ENCODE data around the gene WNT4. TPM values are rescaled to one million over a fixed set of nuclear protein-coding genes. Genes with fewer than 3 reads are reported as not detected.

The WNT4 gene
- total RNA-seq, 2 experiments from 2014 or later: not detected

DNA sequence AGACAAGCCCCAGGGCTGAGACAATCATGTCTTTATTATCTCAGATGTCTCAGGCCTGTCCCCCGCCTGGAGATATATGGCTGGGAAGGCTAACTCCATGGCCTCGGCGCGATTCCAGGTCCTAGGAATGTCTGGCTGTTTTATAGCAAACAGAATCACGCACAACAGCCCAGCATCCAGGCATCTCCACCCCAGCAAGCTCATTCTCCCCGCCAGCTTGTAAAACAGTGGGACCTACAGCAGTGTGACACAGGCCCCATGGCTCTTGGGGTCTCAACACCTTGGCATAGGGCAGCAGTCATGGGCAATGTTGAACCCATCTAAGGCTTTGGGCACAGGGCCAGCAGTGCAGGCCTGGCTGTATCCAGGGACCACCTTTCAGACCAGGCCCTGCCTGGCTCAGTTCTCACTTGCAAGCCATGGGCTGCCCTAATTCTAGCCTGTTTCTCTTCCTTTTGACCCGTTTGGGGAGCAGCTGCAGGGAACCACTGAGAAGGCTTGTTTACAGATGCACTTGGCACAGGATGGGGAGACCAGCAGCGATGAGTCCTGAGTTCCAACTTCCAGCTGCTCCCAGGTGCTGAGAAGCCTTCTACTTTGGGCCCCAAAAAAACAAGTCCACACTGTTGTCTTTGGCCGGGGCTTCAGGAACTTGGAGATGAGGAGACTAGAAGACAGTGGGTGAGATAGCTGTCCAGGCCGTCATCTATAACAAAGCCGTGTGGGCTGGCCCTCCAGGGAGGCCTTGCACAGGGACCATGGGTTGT lies 34.4 kb downstream of the WNT4 start:
- Mint-ChIP-seq H3K27me3 (no peaks in the 10 kb centered on the region), H3K9me3 (no peaks in the 10 kb centered on the region), H3K27ac (peak overlapping the region; percentile 15), H3K4me3 (no peak overlapping the region), H3K4me1 (peaks cover 41% of the 10 kb centered on the region), H3K36me3 (ENCODE audit: low read depth) (peaks cover 60% of the 10 kb centered on the region)
- DNase-seq: no peak
- POLR2A ChIA-PET: interaction anchor here (0.7 kb wide), 1 partner anchor 10 kb away, joined by 4 read pairs; no protein-coding TSS in a partner anchor
- CTCF ChIA-PET: interaction anchor here (0.5 to 1.5 kb wide), 5 partner anchors 9 to 542 kb away, joined by 3 to 4 read pairs (median 3); no protein-coding TSS in a partner anchor

DNA sequence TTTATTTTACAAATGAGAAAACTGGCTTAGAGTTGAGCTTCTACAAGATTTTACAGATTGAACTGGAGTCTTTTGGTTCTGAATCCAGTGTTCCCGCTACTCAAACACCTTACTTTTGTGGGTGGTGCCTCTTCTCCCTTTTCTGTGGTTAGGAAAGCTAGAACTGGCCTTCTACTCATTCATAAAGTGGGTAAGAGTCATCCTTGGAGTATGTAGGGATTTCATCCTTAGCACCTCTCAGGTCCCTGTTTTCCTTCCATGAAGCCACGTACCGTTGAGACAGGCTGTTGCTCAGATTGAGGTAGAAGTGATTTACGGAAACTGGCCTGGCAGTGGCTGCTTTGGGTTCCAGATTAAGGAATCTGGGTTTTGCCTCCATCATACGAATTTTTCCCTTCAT lies 35.8 kb downstream of the WNT4 start:
- ChIA-PET POLR2A (no interaction called here), CTCF (interaction anchor here (0.5 to 1.5 kb wide), 3 partner anchors 14 to 322 kb away, joined by 3 to 4 read pairs (median 3); no protein-coding TSS in a partner anchor)
- Mint-ChIP-seq H3K27me3 (no peaks in the 10 kb centered on the region), H3K4me1 (peaks cover 49% of the 10 kb centered on the region), H3K27ac (no peak overlapping the region), H3K4me3 (no peak overlapping the region), H3K36me3 (ENCODE audit: low read depth) (peaks cover 63% of the 10 kb centered on the region), H3K9me3 (no peaks in the 10 kb centered on the region)
- no peak for DNase-seq

DNA sequence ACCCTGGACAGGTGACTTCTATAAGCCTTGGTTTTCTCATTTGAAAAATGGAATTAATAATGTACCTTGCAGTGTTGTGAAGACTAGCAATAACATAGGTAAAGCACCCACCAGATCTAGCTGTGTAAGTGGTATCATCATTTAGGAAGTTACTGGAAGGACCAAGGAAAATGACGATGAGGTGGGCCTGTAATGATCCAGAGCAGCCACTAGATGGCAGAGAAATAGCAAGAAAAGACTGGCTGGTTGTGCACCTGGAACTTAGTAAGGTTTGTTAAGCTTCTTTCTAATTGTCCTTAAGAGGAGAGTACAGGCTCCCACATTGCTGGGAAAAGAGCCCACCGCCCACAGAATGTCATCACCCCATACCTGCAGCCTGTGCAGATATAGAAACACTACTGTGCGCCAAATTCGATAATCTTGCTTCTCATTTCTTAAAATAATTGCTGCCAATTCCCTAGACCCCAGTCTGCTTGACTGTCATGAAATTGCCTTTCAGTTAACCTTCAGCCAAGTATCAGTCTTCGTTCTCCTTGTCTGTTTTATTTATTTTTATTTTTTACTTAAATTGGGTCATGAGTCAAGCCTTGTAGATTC lies 37.2 kb downstream of the WNT4 start:
- Mint-ChIP-seq H3K36me3 (ENCODE audit: low read depth) (peaks cover 63% of the 10 kb centered on the region), H3K27me3 (no peaks in the 10 kb centered on the region), H3K4me3 (no peak overlapping the region), H3K27ac (peak overlapping the region; percentile 92), H3K4me1 (peaks cover 60% of the 10 kb centered on the region), H3K9me3 (no peaks in the 10 kb centered on the region)
- POLR2A ChIA-PET: no interaction called here
- peak; percentile 47 for DNase-seq
- CTCF ChIA-PET: interaction anchor here (0.6 to 1.5 kb wide), 7 partner anchors 9 to 74 kb away, joined by 3 to 5 read pairs (median 3); no protein-coding TSS in a partner anchor

DNA sequence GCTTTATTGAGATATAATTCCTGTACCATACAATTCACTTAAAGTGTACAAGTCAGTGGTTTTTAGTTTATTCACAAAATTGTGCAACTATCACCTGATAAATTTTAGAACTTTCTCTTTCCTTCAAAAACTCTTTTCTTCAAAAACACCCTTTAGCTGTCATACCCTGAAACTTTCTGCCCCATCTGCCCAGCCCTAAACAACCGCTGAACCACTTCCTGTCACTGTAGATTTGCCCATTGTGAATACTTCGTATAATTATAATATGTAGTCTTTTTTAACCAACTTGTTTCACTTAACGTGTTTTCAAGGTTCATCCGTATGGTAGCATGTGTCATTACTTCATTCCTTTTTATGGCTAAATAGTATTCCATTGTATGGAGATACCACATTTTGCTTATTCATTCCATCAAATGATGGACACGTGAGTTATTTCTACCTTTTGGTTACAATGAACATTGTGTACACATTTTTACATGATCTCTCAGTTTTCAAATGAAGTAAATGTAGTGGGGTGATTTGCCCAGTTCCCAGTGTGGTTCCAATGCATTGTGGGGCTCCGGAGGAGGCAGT lies 37.9 kb downstream of the WNT4 start:
- CTCF ChIA-PET: interaction anchor here (0.8 to 1.5 kb wide), 8 partner anchors 10 to 311 kb away, joined by 3 to 6 read pairs (median 3); no protein-coding TSS in a partner anchor
- DNase-seq: peak; percentile 80
- no peaks in the 10 kb centered on the region for H3K9me3 Mint-ChIP-seq
- H3K36me3 Mint-ChIP-seq (ENCODE audit: low read depth): peaks cover 70% of the 10 kb centered on the region
- H3K27me3 Mint-ChIP-seq: no peaks in the 10 kb centered on the region
- H3K27ac Mint-ChIP-seq: peak overlapping the region; percentile 92
- peak overlapping the region; percentile 31 for H3K4me3 Mint-ChIP-seq
- peaks cover 68% of the 10 kb centered on the region for H3K4me1 Mint-ChIP-seq
- POLR2A ChIA-PET: no interaction called here

DNA sequence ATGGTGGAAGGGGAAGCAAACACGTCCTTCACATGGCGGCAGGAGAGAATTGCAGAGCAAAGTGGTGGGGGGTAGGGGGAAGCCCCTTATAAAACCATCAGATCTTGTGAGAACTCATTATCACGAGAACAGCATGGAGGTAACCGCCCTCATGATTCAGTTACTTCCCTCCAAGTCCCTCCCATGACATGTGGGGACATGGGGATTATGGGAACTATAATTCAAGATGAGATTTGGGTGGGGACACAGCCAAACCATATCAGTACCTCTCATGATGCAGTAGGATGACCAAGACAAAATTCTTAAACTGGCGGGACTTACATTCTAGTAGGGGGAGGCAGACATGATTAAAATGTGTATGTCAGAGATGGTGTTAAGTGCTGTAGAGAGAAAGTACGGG lies 38.8 kb downstream of the WNT4 start:
- Mint-ChIP-seq H3K27ac (peak overlapping the region; percentile 92), H3K9me3 (no peaks in the 10 kb centered on the region), H3K27me3 (no peaks in the 10 kb centered on the region), H3K4me3 (peak overlapping the region; percentile 31), H3K36me3 (ENCODE audit: low read depth) (peaks cover 75% of the 10 kb centered on the region), H3K4me1 (peaks cover 74% of the 10 kb centered on the region)
- ChIA-PET POLR2A (no interaction called here), CTCF (interaction anchor here (0.9 to 1.4 kb wide), 3 partner anchors 12 to 312 kb away, joined by 3 to 4 read pairs (median 3); no protein-coding TSS in a partner anchor)
- DNase-seq: no peak

DNA sequence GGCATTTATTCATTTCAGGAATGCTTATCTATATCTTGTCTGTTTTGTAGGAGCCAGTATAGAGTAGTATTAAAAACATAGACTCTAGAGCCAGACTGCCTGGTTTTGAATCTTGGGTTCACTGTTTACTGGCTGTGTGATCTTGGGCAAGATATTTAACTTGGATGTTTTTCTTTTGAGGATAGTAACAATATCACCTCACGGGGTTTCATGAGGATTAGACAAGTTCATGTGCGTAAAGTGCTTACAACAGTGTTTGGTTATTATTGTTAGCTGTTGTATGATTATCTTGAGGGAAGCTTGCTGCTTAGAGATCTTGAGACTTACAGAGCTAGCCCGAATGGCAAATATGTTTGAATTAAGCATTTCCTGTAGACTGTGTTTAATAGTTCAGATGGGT lies 40.2 kb downstream of the WNT4 start:
- peaks cover 81% of the 10 kb centered on the region for H3K4me1 Mint-ChIP-seq
- H3K27me3 Mint-ChIP-seq: no peaks in the 10 kb centered on the region
- CTCF ChIA-PET: interaction anchor here (1.0 to 1.1 kb wide), 2 partner anchors 13 to 79 kb away, joined by 3 to 4 read pairs; no protein-coding TSS in a partner anchor
- H3K27ac Mint-ChIP-seq: peak overlapping the region; percentile 92
- H3K36me3 Mint-ChIP-seq (ENCODE audit: low read depth): peaks cover 76% of the 10 kb centered on the region
- DNase-seq: no peak
- no peak overlapping the region for H3K4me3 Mint-ChIP-seq
- POLR2A ChIA-PET: no interaction called here
- no peaks in the 10 kb centered on the region for H3K9me3 Mint-ChIP-seq

DNA sequence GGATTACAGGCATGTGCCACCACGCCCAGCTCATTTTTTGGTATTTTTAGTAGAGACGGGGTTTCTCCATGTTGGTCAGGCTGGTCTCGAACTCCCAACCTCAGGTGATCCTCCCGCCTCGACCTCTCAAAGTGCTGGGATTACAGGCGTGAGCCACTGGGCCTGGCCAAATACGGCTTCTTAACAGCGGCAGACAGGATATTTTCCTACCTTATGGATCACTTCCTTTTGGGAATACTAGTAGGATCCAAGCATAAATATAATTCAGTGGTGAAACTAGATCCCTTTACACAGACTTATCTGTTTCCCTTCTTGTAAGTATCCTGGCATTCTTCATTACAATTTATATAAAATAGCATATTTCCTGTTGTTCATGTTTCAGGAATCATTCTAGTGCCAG lies 40.9 kb downstream of the WNT4 start:
- Mint-ChIP-seq H3K27me3 (no peaks in the 10 kb centered on the region), H3K36me3 (ENCODE audit: low read depth) (peaks cover 81% of the 10 kb centered on the region), H3K27ac (no peak overlapping the region), H3K9me3 (no peaks in the 10 kb centered on the region), H3K4me1 (peaks cover 85% of the 10 kb centered on the region), H3K4me3 (no peak overlapping the region)
- ChIA-PET POLR2A (no interaction called here), CTCF (interaction anchor here (0.9 kb wide), 1 partner anchor 24 kb away, joined by 3 read pairs; no protein-coding TSS in a partner anchor)
- DNase-seq: no peak

DNA sequence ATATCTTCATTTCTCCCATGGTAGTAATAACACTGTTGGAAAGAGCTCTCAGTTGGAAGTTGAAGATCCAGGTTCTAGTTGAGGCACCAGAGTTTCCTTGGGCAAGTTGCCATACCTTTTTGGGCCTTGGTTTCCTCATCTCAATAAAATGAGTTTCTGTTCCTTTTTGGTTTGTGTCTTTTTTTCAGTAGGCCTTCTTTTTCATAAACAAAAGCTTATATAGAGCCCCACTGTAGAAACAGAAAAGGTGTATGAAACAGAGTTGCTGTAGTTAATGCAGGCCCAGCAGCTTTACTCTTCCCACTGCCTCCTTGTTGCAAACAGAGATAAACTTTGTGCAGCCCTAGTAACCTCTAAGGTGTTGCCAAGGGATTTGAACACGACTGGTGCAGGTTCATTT lies 41.7 kb downstream of the WNT4 start:
- Mint-ChIP-seq H3K4me3 (no peak overlapping the region), H3K27ac (peak overlapping the region; percentile 65), H3K36me3 (ENCODE audit: low read depth) (peaks cover 82% of the 10 kb centered on the region), H3K27me3 (no peaks in the 10 kb centered on the region), H3K9me3 (no peaks in the 10 kb centered on the region), H3K4me1 (peaks cover 79% of the 10 kb centered on the region)
- ChIA-PET POLR2A (no interaction called here), CTCF (interaction anchor here (0.7 to 2.0 kb wide), 3 partner anchors 20 to 315 kb away, joined by 3 to 4 read pairs (median 3); no protein-coding TSS in a partner anchor)
- no peak for DNase-seq

DNA sequence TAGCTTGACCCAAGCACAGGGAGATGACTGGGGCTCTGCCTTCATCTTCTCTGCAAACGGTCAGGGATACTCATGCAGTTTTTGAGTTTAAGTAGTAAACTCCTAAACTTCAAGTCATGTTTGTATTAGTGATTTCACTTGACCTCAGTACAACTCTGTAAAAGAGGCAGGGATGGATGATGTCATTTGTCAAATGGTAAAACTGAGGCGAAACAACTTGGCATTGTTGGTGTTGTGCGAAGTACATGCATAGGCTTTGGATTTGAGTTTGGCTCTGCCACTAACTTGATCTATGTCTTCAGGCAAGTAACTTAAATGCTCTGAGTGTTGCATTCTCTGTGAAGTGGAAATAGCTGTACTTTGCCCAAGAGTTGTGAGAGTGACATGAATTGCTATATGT lies 42.7 kb downstream of the WNT4 start:
- POLR2A ChIA-PET: no interaction called here
- H3K9me3 Mint-ChIP-seq: no peaks in the 10 kb centered on the region
- no peak for DNase-seq
- H3K36me3 Mint-ChIP-seq (ENCODE audit: low read depth): peaks cover 79% of the 10 kb centered on the region
- no peak overlapping the region for H3K27ac Mint-ChIP-seq
- H3K4me3 Mint-ChIP-seq: no peak overlapping the region
- peaks cover 70% of the 10 kb centered on the region for H3K4me1 Mint-ChIP-seq
- CTCF ChIA-PET: interaction anchor here (0.6 to 2.0 kb wide), 3 partner anchors 9 to 75 kb away, joined by 3 to 4 read pairs (median 4); no protein-coding TSS in a partner anchor
- no peaks in the 10 kb centered on the region for H3K27me3 Mint-ChIP-seq

DNA sequence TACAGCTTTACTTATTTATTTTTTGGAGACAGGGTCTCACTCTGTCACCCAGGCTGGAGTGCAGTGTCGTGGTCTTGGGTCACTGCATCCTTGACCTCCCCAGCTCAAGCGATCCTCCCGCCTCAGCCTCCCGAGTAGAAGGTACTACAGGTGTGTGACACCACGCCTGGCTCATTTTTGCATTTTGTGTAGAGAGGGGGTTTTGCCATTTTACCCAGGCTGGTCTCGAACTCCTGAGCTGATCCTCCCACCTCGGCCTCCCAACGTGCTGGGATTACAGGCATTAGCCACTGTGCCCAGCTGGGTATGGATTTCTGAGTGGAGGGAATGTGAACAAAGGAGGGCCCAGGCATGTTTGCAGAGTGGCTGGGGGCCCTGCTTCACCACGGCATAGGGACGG lies 44.1 kb downstream of the WNT4 start:
- H3K9me3 Mint-ChIP-seq: no peaks in the 10 kb centered on the region
- ChIA-PET CTCF (interaction anchor here (0.6 to 1.5 kb wide), 6 partner anchors 14 to 1724 kb away, joined by 3 to 4 read pairs (median 3); no protein-coding TSS in a partner anchor), POLR2A (no interaction called here)
- H3K36me3 Mint-ChIP-seq (ENCODE audit: low read depth): peaks cover 77% of the 10 kb centered on the region
- no peaks in the 10 kb centered on the region for H3K27me3 Mint-ChIP-seq
- peaks cover 66% of the 10 kb centered on the region for H3K4me1 Mint-ChIP-seq
- H3K27ac Mint-ChIP-seq: peak overlapping the region; percentile 82
- DNase-seq: no peak
- no peak overlapping the region for H3K4me3 Mint-ChIP-seq

DNA sequence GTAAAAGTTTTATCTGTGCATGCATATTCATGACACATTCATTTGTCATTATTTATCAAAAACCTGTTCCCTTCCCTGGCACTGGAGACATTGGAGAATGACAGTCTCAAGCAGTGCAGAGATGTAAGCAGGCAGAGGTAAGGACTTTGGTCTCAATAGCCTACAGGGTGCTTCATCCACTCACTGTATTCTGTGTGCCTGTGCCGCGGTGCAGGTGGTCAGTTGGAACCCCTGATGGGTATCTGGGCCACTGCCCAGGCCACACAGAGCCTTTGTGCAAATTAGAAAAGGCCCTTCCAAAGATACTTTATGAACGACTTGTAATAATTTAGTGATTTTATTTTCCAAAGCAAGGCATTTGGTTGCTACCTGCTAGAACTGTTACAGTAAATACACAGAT lies 46.4 kb downstream of the WNT4 start:
- Mint-ChIP-seq H3K4me1 (peaks cover 68% of the 10 kb centered on the region), H3K27me3 (no peaks in the 10 kb centered on the region), H3K9me3 (no peaks in the 10 kb centered on the region), H3K36me3 (ENCODE audit: low read depth) (peaks cover 76% of the 10 kb centered on the region), H3K4me3 (no peak overlapping the region), H3K27ac (no peak overlapping the region)
- ChIA-PET POLR2A (no interaction called here), CTCF (no interaction called here)
- no peak for DNase-seq

DNA sequence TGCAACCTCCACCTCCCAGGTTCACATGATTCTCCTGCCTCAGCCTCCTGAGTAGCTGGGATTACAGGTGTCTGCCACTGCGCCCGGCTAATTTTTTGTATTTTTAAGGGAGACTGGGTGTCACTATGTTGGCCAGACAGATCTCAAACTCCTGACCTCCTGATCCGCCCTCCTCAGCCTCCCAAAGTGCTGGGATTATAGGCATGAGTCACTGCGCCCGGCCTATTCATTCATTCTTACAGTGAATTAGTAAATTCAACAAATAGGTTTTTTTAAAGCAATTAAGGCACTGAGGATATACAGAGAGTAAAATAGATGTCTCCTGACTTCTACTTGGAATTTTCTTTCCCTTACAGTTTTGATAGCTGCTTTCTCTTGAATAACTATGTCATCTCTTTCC lies 46.9 kb downstream of the WNT4 start:
- Mint-ChIP-seq H3K27me3 (no peaks in the 10 kb centered on the region), H3K9me3 (no peaks in the 10 kb centered on the region), H3K4me1 (peaks cover 67% of the 10 kb centered on the region), H3K4me3 (no peak overlapping the region), H3K36me3 (ENCODE audit: low read depth) (peaks cover 76% of the 10 kb centered on the region), H3K27ac (no peak overlapping the region)
- ChIA-PET POLR2A (no interaction called here), CTCF (interaction anchor here (0.7 kb wide), 1 partner anchor 321 kb away, joined by 3 read pairs; no protein-coding TSS in a partner anchor)
- no peak for DNase-seq

DNA sequence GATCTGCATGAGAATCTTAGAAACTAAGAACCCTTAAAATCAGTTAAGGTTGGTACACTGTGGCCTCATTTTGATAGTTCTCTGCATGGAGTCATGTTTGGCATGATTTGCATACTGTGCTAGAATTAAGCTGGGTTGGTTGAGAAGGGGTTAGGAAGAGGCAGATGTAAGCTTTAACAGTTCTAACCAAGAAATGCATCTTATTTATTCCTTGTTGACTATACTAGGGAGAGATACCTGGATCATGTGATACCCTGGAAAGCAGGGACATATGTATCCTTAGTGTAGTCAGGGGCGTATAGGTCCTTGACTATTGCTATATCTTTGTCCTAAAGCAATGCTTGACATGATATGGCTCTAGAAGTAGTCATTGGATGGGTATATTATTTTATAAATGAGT lies 49.4 kb downstream of the WNT4 start:
- DNase-seq: no peak
- Mint-ChIP-seq H3K27ac (no peak overlapping the region), H3K36me3 (ENCODE audit: low read depth) (peaks cover 73% of the 10 kb centered on the region), H3K9me3 (no peaks in the 10 kb centered on the region), H3K4me1 (peaks cover 67% of the 10 kb centered on the region), H3K4me3 (no peak overlapping the region), H3K27me3 (no peaks in the 10 kb centered on the region)
- ChIA-PET CTCF (interaction anchor here (0.6 to 1.5 kb wide), 4 partner anchors 12 to 73 kb away, joined by 3 to 4 read pairs (median 3); no protein-coding TSS in a partner anchor), POLR2A (no interaction called here)
